Endothelial cell of umbilical vein (primary cell): ENCODE results near the gene B4GALT5.

Experiments used
- CTCF ChIP-seq, 2 donors: IDR thresholded peaks; 1 replicate in 1 of 2; 2 replicates in 1 of 2; pipeline ENCODE4 v1.5.1; 2011; ENCODE audit warnings: low read length in 2 of 2, mild to moderate bottlenecking in 2 of 2, moderate library complexity in 2 of 2, control low read depth in 1 of 2, inconsistent platforms in 1 of 2, low read depth in 1 of 2; ENCODE audit not compliant: insufficient read depth in 1 of 2; ENCODE audit errors: extremely low read depth in 1 of 2
- EZH2 ChIP-seq: IDR thresholded peaks from 2 replicates; pipeline ENCODE4 v1.6.1; 2012; ENCODE audit warnings: borderline replicate concordance, low read depth, mild to moderate bottlenecking, moderate library complexity, low read length, inconsistent platforms; ENCODE audit not compliant: severe bottlenecking
- FOS ChIP-seq: IDR thresholded peaks from 2 replicates; pipeline ENCODE4 v1.6.1; 2011; ENCODE audit warnings: mild to moderate bottlenecking, low read length, moderate library complexity, borderline replicate concordance; ENCODE audit not compliant: insufficient read depth
- JUN ChIP-seq: IDR thresholded peaks from 2 replicates; pipeline ENCODE4 v1.6.1; 2011; ENCODE audit warnings: borderline replicate concordance, low read depth; ENCODE audit not compliant: insufficient read length, insufficient read depth
- MAX ChIP-seq: IDR thresholded peaks from 2 replicates; pipeline ENCODE4 v1.6.1; 2011; ENCODE audit not compliant: insufficient read depth, insufficient read length
- POLR2A ChIP-seq: IDR thresholded peaks from 2 replicates; pipeline ENCODE4 v1.6.1; 2012; ENCODE audit warnings: low read depth, mild to moderate bottlenecking, control low read depth, low read length
- POLR2AphosphoS5 ChIP-seq: IDR thresholded peaks from 2 replicates; pipeline ENCODE4 v1.6.1; 2012; ENCODE audit warnings: low read depth, mild to moderate bottlenecking, control low read depth, low read length, moderate library complexity; ENCODE audit not compliant: insufficient read depth

- TF ChIP-seq CTCF (IDR thresholded peaks at IDR 0.05; ENCODE audit: extremely low read depth in 1 of 2, insufficient read depth in 1 of 2, low read depth in 1 of 2, low read length in 2 of 2): no peak
- no peak for TF ChIP-seq MAX
- TF ChIP-seq POLR2A: no peak
- TF ChIP-seq JUN: no peak
- TF ChIP-seq FOS: no peak
- TF ChIP-seq EZH2: no peak
- no peak for TF ChIP-seq POLR2AphosphoS5
Measured at GRCh38 chr20:49618289-49618688, 95.4 kb downstream of the B4GALT5 start.
